Osteocyte (in vitro differentiated cells): ENCODE measurements around the gene PAFAH2. TPM values are rescaled to one million over a fixed set of nuclear protein-coding genes. Genes with fewer than 3 reads are reported as not detected.

ENCODE experiments used
- DNase-seq: peaks from one replicate; pipeline ENCODE4 v3.0.0; 2021; ENCODE audit warnings: mixed read lengths; ENCODE audit not compliant: unreplicated experiment; ENCODE audit errors: extremely low spot score
- H3K27ac Mint-ChIP-seq: one replicate; pipeline ENCODE4 v1.8.0; 2021; ENCODE audit warnings: mild to moderate bottlenecking, mixed read lengths; ENCODE audit not compliant: unreplicated experiment
- H3K27me3 Mint-ChIP-seq: one replicate; pipeline ENCODE4 v1.8.0; 2021; ENCODE audit warnings: mixed read lengths; ENCODE audit not compliant: unreplicated experiment
- H3K36me3 Mint-ChIP-seq: one replicate; pipeline ENCODE4 v1.8.0; 2021; ENCODE audit warnings: mixed read lengths; ENCODE audit not compliant: unreplicated experiment
- H3K4me1 Mint-ChIP-seq: one replicate; pipeline ENCODE4 v1.8.0; 2021; ENCODE audit warnings: mixed read lengths; ENCODE audit not compliant: unreplicated experiment
- H3K4me3 Mint-ChIP-seq: one replicate; pipeline ENCODE4 v1.8.0; 2021; ENCODE audit warnings: mild to moderate bottlenecking, moderate library complexity, mixed read lengths; ENCODE audit not compliant: unreplicated experiment
- H3K9me3 Mint-ChIP-seq: one replicate; pipeline ENCODE4 v1.8.0; 2021; ENCODE audit warnings: mixed read lengths; ENCODE audit not compliant: unreplicated experiment
- CTCF ChIP-seq: fragments of 200-600 bp; sonication (generic); IDR thresholded peaks from 2 replicates; pipeline ENCODE4 v1.5.0; 2021; ENCODE audit warnings: antibody characterized with exemption, mild to moderate bottlenecking, moderate library complexity
- total RNA-seq: library from RNA; stranded (reverse); gene quantifications from 2 replicates; pipeline ENCODE4 v1.2.1, GENCODE V29; 2021

The PAFAH2 gene
- total RNA-seq, 1 donor from 2014 or later = 10.4 TPM

GRCh38 chr1:26014179-26014578, 16.3 kb upstream of the PAFAH2 start:
- Mint-ChIP-seq H3K27me3 (no peaks in the 10 kb centered on the region), H3K27ac (no peak overlapping the region), H3K36me3 (no peaks in the 10 kb centered on the region), H3K9me3 (no peaks in the 10 kb centered on the region), H3K4me1 (peaks cover 16% of the 10 kb centered on the region), H3K4me3 (no peak overlapping the region)
- no peak for TF ChIP-seq CTCF
- no peak for DNase-seq

- no peak overlapping the region for H3K4me3 Mint-ChIP-seq
- no peak for TF ChIP-seq CTCF
- H3K36me3 Mint-ChIP-seq = no peaks in the 10 kb centered on the region
- H3K4me1 Mint-ChIP-seq = peaks cover 6% of the 10 kb centered on the region
- DNase-seq = no peak
- no peaks in the 10 kb centered on the region for H3K27me3 Mint-ChIP-seq
- H3K27ac Mint-ChIP-seq = no peak overlapping the region
- no peaks in the 10 kb centered on the region for H3K9me3 Mint-ChIP-seq
Measured at GRCh38 chr1:26012864-26013263, 15.0 kb upstream of the PAFAH2 start.

- Mint-ChIP-seq H3K4me3 (no peak overlapping the region), H3K36me3 (no peaks in the 10 kb centered on the region), H3K4me1 (no peaks in the 10 kb centered on the region), H3K9me3 (no peaks in the 10 kb centered on the region), H3K27ac (no peak overlapping the region), H3K27me3 (no peaks in the 10 kb centered on the region)
- no peak for TF ChIP-seq CTCF
- no peak for DNase-seq
Measured at GRCh38 chr1:26010825-26011224, 13.0 kb upstream of the PAFAH2 start.

- no peaks in the 10 kb centered on the region for H3K4me1 Mint-ChIP-seq
- peak; percentile 39 for TF ChIP-seq CTCF
- no peaks in the 10 kb centered on the region for H3K36me3 Mint-ChIP-seq
- H3K9me3 Mint-ChIP-seq = no peaks in the 10 kb centered on the region
- no peak overlapping the region for H3K4me3 Mint-ChIP-seq
- no peak overlapping the region for H3K27ac Mint-ChIP-seq
- H3K27me3 Mint-ChIP-seq = no peaks in the 10 kb centered on the region
- no peak for DNase-seq
Measured at GRCh38 chr1:26009796-26010447, 12.1 kb upstream of the PAFAH2 start.

GRCh38 chr1:26006710-26007109, 8.8 kb upstream of the PAFAH2 start:
- no peaks in the 10 kb centered on the region for H3K9me3 Mint-ChIP-seq
- peaks cover 3% of the 10 kb centered on the region for H3K27me3 Mint-ChIP-seq
- H3K4me1 Mint-ChIP-seq = no peaks in the 10 kb centered on the region
- no peak overlapping the region for H3K27ac Mint-ChIP-seq
- no peak for TF ChIP-seq CTCF
- DNase-seq = no peak
- no peaks in the 10 kb centered on the region for H3K36me3 Mint-ChIP-seq
- H3K4me3 Mint-ChIP-seq = no peak overlapping the region
